Neutrophil (primary cell): ENCODE results near the gene NCEH1.
"Not testable (repeated sequence)": the region's sequence is repeated elsewhere in the genome, so short reads cannot be mapped to it uniquely, and the experiment has no call there.

Source experiments
- H3K27ac ChIP-seq: fragments of 200-600 bp; sonication (generic); 2 replicates; pipeline ENCODE4 v1.5.1; 2016; ENCODE audit warnings: mild to moderate bottlenecking, moderate library complexity
- H3K27me3 ChIP-seq: fragments of 200-600 bp; sonication (generic); 2 replicates; pipeline ENCODE4 v1.6.0; 2016; ENCODE audit warnings: mild to moderate bottlenecking
- H3K36me3 ChIP-seq: fragments of 200-600 bp; sonication (generic); 2 replicates; pipeline ENCODE4 v1.5.1; 2017
- H3K4me1 ChIP-seq, 2 experiments: fragments of 200-600 bp in 1 of 2; sonication (generic) in 1 of 2; 1 replicate in 1 of 2; 2 replicates in 1 of 2; pipeline versions ENCODE4 v1.5.1 to v1.6.1; 2013 to 2016; ENCODE audit warnings: low read depth in 1 of 2, low read length in 1 of 2, mild to moderate bottlenecking in 1 of 2, moderate library complexity in 1 of 2; ENCODE audit not compliant: control insufficient read depth in 1 of 2, insufficient read depth in 1 of 2
- H3K4me3 ChIP-seq, 2 experiments: fragments of 200-600 bp in 1 of 2; sonication (generic) in 1 of 2; 1 replicate in 1 of 2; 2 replicates in 1 of 2; pipeline ENCODE4 v1.5.1; 2013 to 2016; ENCODE audit warnings: low read depth in 1 of 2, low read length in 1 of 2, mild to moderate bottlenecking in 1 of 2, moderate library complexity in 1 of 2
- H3K9me3 ChIP-seq: fragments of 200-600 bp; sonication (generic); 2 replicates; pipeline ENCODE4 v1.5.1; 2016
- TF ChIP-seq, protein P1 (sequence below): fragments of 200-600 bp; sonication (generic); IDR thresholded peaks from 2 replicates; pipeline ENCODE4 v1.5.1; 2016; ENCODE audit warnings: antibody characterized with exemption

Gene NCEH1

DNA sequence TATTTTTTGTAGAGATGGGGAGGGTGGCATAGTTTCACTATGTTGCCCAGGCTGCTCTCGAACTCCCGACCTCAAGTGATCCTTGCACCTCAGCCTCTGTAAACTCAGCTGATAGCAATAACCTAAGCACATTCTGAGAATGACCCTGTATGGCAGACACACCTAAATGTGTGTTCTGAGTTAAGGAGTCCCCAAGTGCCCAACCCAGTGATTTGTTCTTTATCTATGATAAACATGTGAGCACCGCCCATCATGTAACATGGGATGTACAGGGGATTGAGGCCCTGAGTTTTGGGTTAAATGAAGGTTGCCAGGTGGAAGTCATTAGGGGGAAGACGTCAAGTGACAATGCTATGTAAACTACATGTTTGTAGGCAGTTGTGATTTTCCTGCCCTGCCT lies 5.7 kb downstream of the NCEH1 start:
- TF ChIP-seq, protein P1, sequence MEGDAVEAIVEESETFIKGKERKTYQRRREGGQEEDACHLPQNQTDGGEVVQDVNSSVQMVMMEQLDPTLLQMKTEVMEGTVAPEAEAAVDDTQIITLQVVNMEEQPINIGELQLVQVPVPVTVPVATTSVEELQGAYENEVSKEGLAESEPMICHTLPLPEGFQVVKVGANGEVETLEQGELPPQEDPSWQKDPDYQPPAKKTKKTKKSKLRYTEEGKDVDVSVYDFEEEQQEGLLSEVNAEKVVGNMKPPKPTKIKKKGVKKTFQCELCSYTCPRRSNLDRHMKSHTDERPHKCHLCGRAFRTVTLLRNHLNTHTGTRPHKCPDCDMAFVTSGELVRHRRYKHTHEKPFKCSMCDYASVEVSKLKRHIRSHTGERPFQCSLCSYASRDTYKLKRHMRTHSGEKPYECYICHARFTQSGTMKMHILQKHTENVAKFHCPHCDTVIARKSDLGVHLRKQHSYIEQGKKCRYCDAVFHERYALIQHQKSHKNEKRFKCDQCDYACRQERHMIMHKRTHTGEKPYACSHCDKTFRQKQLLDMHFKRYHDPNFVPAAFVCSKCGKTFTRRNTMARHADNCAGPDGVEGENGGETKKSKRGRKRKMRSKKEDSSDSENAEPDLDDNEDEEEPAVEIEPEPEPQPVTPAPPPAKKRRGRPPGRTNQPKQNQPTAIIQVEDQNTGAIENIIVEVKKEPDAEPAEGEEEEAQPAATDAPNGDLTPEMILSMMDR, result no peak
- no peaks in the 10 kb centered on the region for H3K36me3 ChIP-seq
- no peak overlapping the region for H3K27ac ChIP-seq
- H3K27me3 ChIP-seq, result no peaks in the 10 kb centered on the region
- H3K4me3 ChIP-seq, result no peak overlapping the region
- no peaks in the 10 kb centered on the region for H3K9me3 ChIP-seq
- peaks cover 3 to 4% of the 10 kb centered on the region in 2 experiments for H3K4me1 ChIP-seq

DNA sequence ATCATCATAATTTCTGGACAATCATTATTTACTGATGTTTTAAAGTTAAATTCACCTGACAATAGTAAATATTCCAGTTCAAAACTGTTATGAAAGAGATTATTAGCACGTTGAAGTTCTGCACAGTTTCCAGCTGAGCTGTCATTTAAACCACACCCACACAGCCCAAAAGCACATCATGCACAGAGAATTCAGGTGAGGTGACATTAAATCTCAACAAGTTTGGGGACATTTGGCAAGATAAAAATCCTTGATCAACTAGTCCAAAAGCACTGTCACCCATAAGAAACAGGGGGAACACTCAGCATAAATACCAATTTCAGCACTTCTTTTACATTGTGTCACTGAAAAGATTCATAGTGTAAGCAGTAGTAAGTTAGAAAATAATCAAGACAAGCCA lies 6.9 kb downstream of the NCEH1 start:
- TF ChIP-seq, protein P1, result no peak
- no peaks in the 10 kb centered on the region for H3K36me3 ChIP-seq
- H3K4me1 ChIP-seq, result peaks cover 4 to 5% of the 10 kb centered on the region in 2 experiments
- no peaks in the 10 kb centered on the region for H3K9me3 ChIP-seq
- no peak overlapping the region for H3K4me3 ChIP-seq
- no peaks in the 10 kb centered on the region for H3K27me3 ChIP-seq
- no peak overlapping the region for H3K27ac ChIP-seq

- peaks cover 9 to 11% of the 10 kb centered on the region in 2 experiments for H3K4me1 ChIP-seq
- H3K27me3 ChIP-seq, H3K27ac ChIP-seq, H3K9me3 ChIP-seq, H3K4me3 ChIP-seq, H3K36me3 ChIP-seq: not testable (repeated sequence)
Measured at GRCh38 chr3:172702731-172703130, 8.1 kb downstream of the NCEH1 start.

DNA sequence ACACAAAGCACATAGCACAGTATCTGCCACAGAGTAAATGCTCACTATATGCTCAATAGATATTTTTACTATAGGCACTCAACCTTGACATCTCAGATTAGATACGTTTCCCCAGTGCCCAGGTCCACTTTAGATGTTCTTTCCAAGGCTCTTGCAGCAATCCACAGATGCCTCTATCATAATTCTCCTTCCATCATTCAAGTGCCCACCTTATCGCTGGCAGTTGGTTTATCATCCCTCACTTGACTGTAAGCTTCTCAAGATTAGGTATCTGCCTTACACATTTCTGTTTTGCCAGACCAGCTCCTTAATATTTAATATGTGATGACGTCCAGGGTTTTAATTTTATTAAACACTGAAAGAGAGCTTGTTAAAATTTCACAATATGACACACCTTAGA lies 8.6 kb downstream of the NCEH1 start:
- Histone ChIP-seq H3K27me3 (no peaks in the 10 kb centered on the region), H3K36me3 (no peaks in the 10 kb centered on the region), H3K27ac (no peak overlapping the region), H3K4me1 (peaks cover 9 to 11% of the 10 kb centered on the region in 2 experiments), H3K4me3 (no peak overlapping the region), H3K9me3 (no peaks in the 10 kb centered on the region)
- TF ChIP-seq, protein P1, result no peak

GRCh38 chr3:172701751-172702150 lies 9.1 kb downstream of the NCEH1 start:
- Histone ChIP-seq H3K9me3 (no peaks in the 10 kb centered on the region), H3K36me3 (no peaks in the 10 kb centered on the region), H3K4me3 (no peak overlapping the region), H3K4me1 (peaks cover 9 to 11% of the 10 kb centered on the region in 2 experiments), H3K27ac (no peak overlapping the region), H3K27me3 (no peaks in the 10 kb centered on the region)
- TF ChIP-seq, protein P1, result no peak

GRCh38 chr3:172700936-172701455 lies 9.9 kb downstream of the NCEH1 start:
- Histone ChIP-seq H3K27ac (no peak overlapping the region), H3K4me3 (no peak overlapping the region), H3K27me3 (no peaks in the 10 kb centered on the region), H3K9me3 (no peaks in the 10 kb centered on the region), H3K4me1 (peaks cover 9 to 11% of the 10 kb centered on the region in 2 experiments), H3K36me3 (no peaks in the 10 kb centered on the region)
- TF ChIP-seq, protein P1, result no peak
